Stimulated activated CD4-positive, alpha-beta T cell treated with anti-CD3 and anti-CD28 coated beads, Interleukin-12 subunit alpha, Interleukin-12 subunit beta, amount 100 ng/mL, for 24 hours (primary cell): ENCODE measurements around the gene LRTM1.

ENCODE experiments used
- DNase-seq, 2 experiments: peaks; one replicate each; pipeline ENCODE4 v3.0.0-alpha.2; 2020; ENCODE audit warnings: low read depth in 2 of 2

Gene LRTM1

GRCh38 chr3:54940971-54941370 is 13.1 kb upstream of the LRTM1 start:
- no peak for DNase-seq

- DNase-seq, result no peak
Measured at GRCh38 chr3:54939557-54940300, 11.9 kb upstream of the LRTM1 start.

GRCh38 chr3:54936561-54936960 is 8.7 kb upstream of the LRTM1 start:
- no peak for DNase-seq

GRCh38 chr3:54935869-54936268 is 8.0 kb upstream of the LRTM1 start:
- no peak for DNase-seq

GRCh38 chr3:54932606-54933005 is 4.7 kb upstream of the LRTM1 start:
- no peak for DNase-seq

- no peak for DNase-seq
Measured at GRCh38 chr3:54931182-54931581, 3.3 kb upstream of the LRTM1 start.

- no peak for DNase-seq
Measured at GRCh38 chr3:54918516-54918915, 9.3 kb downstream of the LRTM1 start.

- DNase-seq, result no peak
Measured at GRCh38 chr3:54917862-54918261, 10.0 kb downstream of the LRTM1 start.

GRCh38 chr3:54917174-54917573 is 10.7 kb downstream of the LRTM1 start:
- DNase-seq, result no peak

GRCh38 chr3:54916732-54917131 is 11.1 kb downstream of the LRTM1 start:
- DNase-seq, result no peak

- no peak for DNase-seq
Measured at GRCh38 chr3:54915976-54916375, 11.9 kb downstream of the LRTM1 start.

GRCh38 chr3:54915181-54915580 is 12.7 kb downstream of the LRTM1 start:
- no peak for DNase-seq

- no peak for DNase-seq
Measured at GRCh38 chr3:54914180-54914579, 13.7 kb downstream of the LRTM1 start.

- no peak for DNase-seq
Measured at GRCh38 chr3:54909191-54909590, 18.7 kb downstream of the LRTM1 start.

- no peak for DNase-seq
Measured at GRCh38 chr3:54906763-54907162, 21.1 kb downstream of the LRTM1 start.

- no peak for DNase-seq
Measured at GRCh38 chr3:54905920-54906319, 21.9 kb downstream of the LRTM1 start.

GRCh38 chr3:54905261-54905888 is 22.5 kb downstream of the LRTM1 start:
- no peak for DNase-seq

- DNase-seq, result no peak
Measured at GRCh38 chr3:54901906-54902685, 25.8 kb downstream of the LRTM1 start.

GRCh38 chr3:54900838-54901591 is 26.8 kb downstream of the LRTM1 start:
- no peak for DNase-seq

- no peak for DNase-seq
Measured at GRCh38 chr3:54899273-54899672, 28.6 kb downstream of the LRTM1 start.

- DNase-seq, result no peak
Measured at GRCh38 chr3:54897028-54897711, 30.7 kb downstream of the LRTM1 start.
